HCT116 (cell line): ENCODE results near the gene YBX1. TPM values are rescaled to one million over a fixed set of nuclear protein-coding genes. Genes with fewer than 3 reads are reported as not detected.

ENCODE experiments used
- ATAC-seq: fragments of 200-7000 bp; cut with Tn5 transposase; 2 replicates; pipeline ENCODE4 v1.9.1; 2020; ENCODE audit warnings: mild to moderate bottlenecking, moderate library complexity
- BruUV-seq: library from RNA; stranded (reverse); fragments of 400-500 nt; replicated peaks from 2 replicates; lab custom pipeline; 2021; lab: Mats Ljungman, UMichigan
- CTCF ChIA-PET: fragments of 300-600 bp; sonication (Branson Sonifier 250); formaldehyde crosslinking; loops from one replicate; lab custom pipeline; 2021; ENCODE audit warnings: antibody characterized with exemption; lab: Charles Lee
- POLR2A ChIA-PET: fragments of 300-600, 350-600 bp; sonication (Branson Sonifier 250); formaldehyde crosslinking; loops from one replicate; lab custom pipeline; 2021; ENCODE audit warnings: antibody characterized with exemption; lab: Charles Lee
- RAD21 ChIA-PET, 2 experiments: fragments of 300-600 bp; sonication (Branson Sonifier 250); formaldehyde crosslinking; loops; one replicate each; lab custom pipeline; 2023; ENCODE audit warnings: low total read pairs in 2 of 2; ENCODE audit not compliant: uncharacterized antibody in 2 of 2, unreplicated experiment in 2 of 2, low non-redundant PET in 1 of 2; lab: Charles Lee
- DNase-seq: peaks from one replicate; pipeline ENCODE4 v3.0.0-alpha.2; 2010; ENCODE audit warnings: low read depth, low spot score
- H2AFZ ChIP-seq: fragments of 200-600 bp; shearing (Covaris generic), sonication (generic); 2 replicates; pipeline ENCODE4 v1.6.1; 2017; ENCODE audit warnings: low read depth, mixed run types, mixed read lengths, antibody characterized with exemption, low read length; ENCODE audit not compliant: poor library complexity, severe bottlenecking
- H3K27ac ChIP-seq: 2 replicates; pipeline ENCODE4 v1.5.1; 2012; ENCODE audit warnings: low read depth, low read length
- H3K27me3 ChIP-seq: fragments of 200-600 bp; sonication (generic); 2 replicates; pipeline ENCODE4 v1.6.1; 2016; ENCODE audit warnings: mixed run types, low read length, mixed read lengths; ENCODE audit not compliant: insufficient read depth
- H3K36me3 ChIP-seq, 2 experiments: fragments of 200-500 bp in 1 of 2; fragments of 200-600 bp in 1 of 2; sonication (Bioruptor generic) in 1 of 2; sonication (generic) in 1 of 2; 2 replicates each; pipeline versions ENCODE4 v1.5.1 to v1.6.1; 2014 to 2016; ENCODE audit warnings: low read length in 2 of 2, inconsistent platforms in 1 of 2, mixed read lengths in 1 of 2, mixed run types in 1 of 2; ENCODE audit not compliant: insufficient read depth in 2 of 2, control insufficient read depth in 1 of 2
- H3K4me1 ChIP-seq, 2 experiments: fragments of 200-600 bp in 1 of 2; sonication (generic) in 1 of 2; 2 replicates each; pipeline versions ENCODE4 v1.5.1 to v1.6.1; 2012 to 2017; ENCODE audit warnings: low read length in 2 of 2, inconsistent platforms in 1 of 2, mild to moderate bottlenecking in 1 of 2, mixed read lengths in 1 of 2, mixed run types in 1 of 2, moderate library complexity in 1 of 2; ENCODE audit not compliant: insufficient read depth in 2 of 2, control insufficient read depth in 1 of 2
- H3K4me2 ChIP-seq: fragments of 200-600 bp; sonication (generic); 2 replicates; pipeline ENCODE4 v1.6.1; 2017; ENCODE audit warnings: mixed run types, low read length, mixed read lengths
- H3K4me3 ChIP-seq, 2 experiments: fragments of 200-600 bp in 1 of 2; sonication (generic) in 1 of 2; replicated peaks in 1 of 2; 2 replicates each; pipeline ENCODE4 v1.5.1; 2011 to 2016; ENCODE audit warnings: low read length in 2 of 2, control low read depth in 1 of 2, low read depth in 1 of 2, mild to moderate bottlenecking in 1 of 2, mixed read lengths in 1 of 2, mixed run types in 1 of 2
- H3K79me2 ChIP-seq: fragments of 200-600 bp; sonication (generic); 2 replicates; pipeline ENCODE4 v1.6.1; 2017; ENCODE audit warnings: mild to moderate bottlenecking, mixed run types, low read length, moderate library complexity, mixed read lengths; ENCODE audit not compliant: insufficient read depth
- H3K9ac ChIP-seq: fragments of 200-600 bp; sonication (generic); 2 replicates; pipeline ENCODE4 v1.6.1; 2016; ENCODE audit warnings: low read length, mixed read lengths
- H3K9me2 ChIP-seq: fragments of 200-600 bp; sonication (generic), shearing (Covaris generic); 2 replicates; pipeline ENCODE4 v1.6.1; 2017; ENCODE audit warnings: mixed run types, mild to moderate bottlenecking, moderate library complexity; ENCODE audit not compliant: insufficient read depth
- H3K9me3 ChIP-seq, 2 experiments: fragments of 200-500 bp in 1 of 2; fragments of 200-600 bp in 1 of 2; sonication (Bioruptor generic) in 1 of 2; sonication (generic) in 1 of 2; 2 replicates each; pipeline ENCODE4 v1.6.1; 2014 to 2017; ENCODE audit warnings: low read length in 2 of 2, mixed read lengths in 2 of 2, inconsistent platforms in 1 of 2, low read depth in 1 of 2, mild to moderate bottlenecking in 1 of 2, mixed run types in 1 of 2, moderate library complexity in 1 of 2; ENCODE audit not compliant: control insufficient read depth in 1 of 2, insufficient read depth in 1 of 2
- H4K20me1 ChIP-seq: fragments of 200-600 bp; sonication (generic), shearing (Covaris generic); 2 replicates; pipeline ENCODE4 v1.6.1; 2017; ENCODE audit warnings: mixed run types, mild to moderate bottlenecking, moderate library complexity; ENCODE audit not compliant: insufficient read depth
- ATF3 ChIP-seq: IDR thresholded peaks from 2 replicates; pipeline ENCODE4 v1.6.1; 2012
- CBX3 ChIP-seq: IDR thresholded peaks from 2 replicates; pipeline ENCODE4 v1.6.1; 2012; ENCODE audit warnings: low read depth
- CEBPB ChIP-seq: IDR thresholded peaks from 2 replicates; pipeline ENCODE4 v1.6.1; 2012; ENCODE audit warnings: low read depth
- CTCF ChIP-seq, 3 experiments: fragments of 200-600 bp in 1 of 3; sonication (generic) in 1 of 3; IDR thresholded peaks in 2 of 3; conservative IDR thresholded peaks in 1 of 3; 2 replicates each; pipeline ENCODE4 v1.5.1; 2012 to 2017; ENCODE audit warnings: low read depth in 2 of 3, low read length in 2 of 3, antibody characterized with exemption in 1 of 3, borderline replicate concordance in 1 of 3, control low read depth in 1 of 3, mild to moderate bottlenecking in 1 of 3, mixed read lengths in 1 of 3, mixed run types in 1 of 3, moderate library complexity in 1 of 3; ENCODE audit not compliant: insufficient read depth in 1 of 3
- EGR1 ChIP-seq: IDR thresholded peaks from 2 replicates; pipeline ENCODE4 v1.6.1; 2012; ENCODE audit warnings: low read depth
- EZH2 ChIP-seq: fragments of 200-600 bp; sonication (generic); IDR thresholded peaks from 2 replicates; pipeline ENCODE4 v1.6.1; 2017; ENCODE audit warnings: antibody characterized with exemption, mixed run types
- EZH2phosphoT487 ChIP-seq: fragments of 200-600 bp; IDR thresholded peaks from 2 replicates; pipeline ENCODE4 v1.6.1; 2018; ENCODE audit warnings: antibody characterized with exemption, borderline replicate concordance
- FOSL1 ChIP-seq: IDR thresholded peaks from 2 replicates; pipeline ENCODE4 v1.6.1; 2012; ENCODE audit warnings: low read depth
- MAX ChIP-seq: IDR thresholded peaks from 2 replicates; pipeline ENCODE4 v1.6.1; 2012
- RAD21 ChIP-seq: IDR thresholded peaks from 2 replicates; pipeline ENCODE4 v1.6.1; 2012; ENCODE audit warnings: low read depth, mild to moderate bottlenecking
- SIN3A ChIP-seq: IDR thresholded peaks from 2 replicates; pipeline ENCODE4 v1.6.1; 2012; ENCODE audit warnings: low read depth
- SP1 ChIP-seq: IDR thresholded peaks from 2 replicates; pipeline ENCODE4 v1.6.1; 2012; ENCODE audit warnings: low read depth
- SRF ChIP-seq: IDR thresholded peaks from 2 replicates; pipeline ENCODE4 v1.6.1; 2012; ENCODE audit warnings: low read depth
- TCF7L2 ChIP-seq: IDR thresholded peaks from 2 replicates; pipeline ENCODE4 v1.7.0; 2011; ENCODE audit warnings: borderline replicate concordance, inconsistent platforms; ENCODE audit not compliant: insufficient read depth, insufficient read length; ENCODE audit errors: extremely low read depth
- YY1 ChIP-seq: IDR thresholded peaks from 2 replicates; pipeline ENCODE4 v1.6.1; 2011; ENCODE audit warnings: low read length, low read depth, moderate library complexity, mild to moderate bottlenecking; ENCODE audit not compliant: insufficient replicate concordance; ENCODE audit errors: extremely low read depth
- ZBTB33 ChIP-seq: IDR thresholded peaks from 2 replicates; pipeline ENCODE4 v1.6.1; 2011; ENCODE audit warnings: mild to moderate bottlenecking, low read length, moderate library complexity; ENCODE audit not compliant: insufficient replicate concordance; ENCODE audit errors: extremely low read depth
- ZFX ChIP-seq: fragments of 450-650 bp; IDR thresholded peaks from 2 replicates; pipeline ENCODE4 v1.6.1; 2017
- ZNF274 ChIP-seq: fragments of 200-500 bp; sonication (Bioruptor generic); IDR thresholded peaks from 2 replicates; pipeline ENCODE4 v1.6.1; 2014; ENCODE audit warnings: mild to moderate bottlenecking, low read depth, low read length, inconsistent platforms
- intact Hi-C: fragments of 100-400 bp; cut with micrococcal nuclease; formaldehyde crosslinking; loops from 2 replicates; pipeline ENCODE4 v1.10.0; 2022
- total RNA-seq: library from RNA; stranded (reverse); gene quantifications from one replicate; pipeline ENCODE4 v1.2.1, GENCODE V29; 2021; ENCODE audit not compliant: unreplicated experiment

The YBX1 gene
- total RNA-seq, 1 experiment from 2014 or later, result 1,009 TPM

GRCh38 chr1:42739753-42740700 lies 57.8 kb downstream of the YBX1 start, which contains the start of gene CLDN19:
Gene CLDN19, minus strand, starts transcription at chr1:42740236. Its CDS starts 173 bp downstream, at chr1:42740063.
- Histone ChIP-seq H3K9me2 (no peaks in the 10 kb centered on the region), H4K20me1 (no peaks in the 10 kb centered on the region), H2AFZ (no peak within 1 kb of the TSS), H3K4me2 (no peak within 1 kb of the TSS), H3K79me2 (no peaks in the 10 kb centered on the region), H3K9ac (no peak within 1 kb of the TSS), H3K27me3 (no peaks in the 10 kb centered on the region), H3K4me3 (no peak within 1 kb of the TSS), H3K4me1 (peaks cover 0 to 6% of the 10 kb centered on the region in 2 experiments; a peak in 3 of 4 replicates), H3K9me3 (no peaks in the 10 kb centered on the region), H3K27ac (no peak within 1 kb of the TSS), H3K36me3 (no peaks in the 10 kb centered on the region)
- ChIA-PET RAD21 (no interaction called here), CTCF (no interaction called here), POLR2A (no interaction called here)
- no peak for TF ChIP-seq RAD21
- TF ChIP-seq ZFX, result no peak
- TF ChIP-seq SRF, result no peak
- TF ChIP-seq CTCF (IDR thresholded peaks at IDR 0.05 in 2 of 3, conservative IDR thresholded peaks at IDR 0.05 in 1 of 3; ENCODE audit: borderline replicate concordance in 1 of 3, insufficient read depth in 1 of 3, low read depth in 2 of 3, low read length in 2 of 3), result no peak
- TF ChIP-seq ZBTB33, result no peak
- no peak for TF ChIP-seq EZH2
- TF ChIP-seq ZNF274, result no peak
- TF ChIP-seq FOSL1, result no peak
- no peak for TF ChIP-seq SIN3A
- no peak for TF ChIP-seq CEBPB
- no peak for TF ChIP-seq EGR1
- TF ChIP-seq YY1, result no peak
- no peak for TF ChIP-seq SP1
- TF ChIP-seq TCF7L2, result no peak
- TF ChIP-seq EZH2phosphoT487, result no peak
- no peak for TF ChIP-seq CBX3
- no peak for TF ChIP-seq MAX
- TF ChIP-seq ATF3, result no peak
- DNase-seq (no peak), ATAC-seq (no peak)
- no TSS peak for BruUV-seq
- intact Hi-C loops, result loop anchor here (10.0 kb wide), 2 partner anchors 395 to 565 kb away; no protein-coding TSS in a partner anchor
